Stimulated activated CD4-positive, alpha-beta T cell treated with anti-CD3 and anti-CD28 coated beads, Interleukin-2, amount 100 ng/mL, for 4 hours (primary cell): Measurements from ENCODE around the gene GAL.

ENCODE experiments used
- DNase-seq: peaks from one replicate; pipeline ENCODE4 v3.0.0-alpha.2; 2020; ENCODE audit warnings: low read depth

The GAL gene

GRCh38 chr11:68659158-68659921 is 25.0 kb upstream of the GAL start:
- DNase-seq: no peak

GRCh38 chr11:68660066-68660810 is 24.1 kb upstream of the GAL start:
- no peak for DNase-seq

DNA sequence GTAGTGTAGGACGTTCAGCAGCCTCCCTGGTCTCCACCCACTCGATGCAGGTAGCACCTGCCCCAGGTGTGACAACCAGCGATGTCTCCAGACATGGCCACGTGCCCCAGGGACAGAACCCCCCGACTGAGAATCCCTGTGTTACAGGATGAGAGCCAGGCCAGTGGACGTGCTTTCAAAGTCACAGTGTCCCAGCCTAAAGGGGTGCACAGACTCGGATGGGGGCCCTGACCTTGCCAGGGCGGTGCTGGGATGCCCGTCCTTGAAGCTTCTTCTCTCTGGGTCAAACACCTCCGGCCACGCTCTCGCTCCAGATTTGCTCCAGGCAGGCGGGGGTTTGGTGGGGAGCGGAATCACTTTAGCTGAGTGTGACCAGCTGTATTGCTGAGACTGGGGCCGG is 23.3 kb upstream of the GAL start:
- DNase-seq: no peak

GRCh38 chr11:68661697-68662603 is 22.4 kb upstream of the GAL start:
- no peak for DNase-seq

GRCh38 chr11:68663482-68664010 is 20.8 kb upstream of the GAL start:
- DNase-seq: no peak

DNA sequence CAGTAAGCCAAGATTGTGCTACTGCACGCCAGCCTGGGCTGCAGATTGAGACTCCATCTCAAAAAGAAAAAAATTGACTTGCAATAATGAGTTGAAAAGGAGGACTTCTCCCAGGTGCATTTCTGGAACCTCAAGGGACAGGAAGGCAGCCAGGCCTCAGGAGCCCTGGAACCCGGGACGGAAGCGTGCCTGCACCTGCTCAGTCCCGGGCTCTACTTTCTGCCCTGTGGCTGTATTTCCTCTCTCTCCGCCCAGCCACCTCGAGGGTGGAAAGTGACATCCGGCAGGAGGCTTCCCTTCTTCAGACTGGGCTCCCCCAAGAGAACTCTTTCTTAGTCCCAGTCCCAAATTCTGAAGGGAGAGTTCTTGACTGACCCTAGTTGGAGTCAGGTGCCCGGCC is 20.2 kb upstream of the GAL start:
- DNase-seq: no peak

GRCh38 chr11:68664906-68665305 is 19.4 kb upstream of the GAL start:
- DNase-seq: no peak

DNA sequence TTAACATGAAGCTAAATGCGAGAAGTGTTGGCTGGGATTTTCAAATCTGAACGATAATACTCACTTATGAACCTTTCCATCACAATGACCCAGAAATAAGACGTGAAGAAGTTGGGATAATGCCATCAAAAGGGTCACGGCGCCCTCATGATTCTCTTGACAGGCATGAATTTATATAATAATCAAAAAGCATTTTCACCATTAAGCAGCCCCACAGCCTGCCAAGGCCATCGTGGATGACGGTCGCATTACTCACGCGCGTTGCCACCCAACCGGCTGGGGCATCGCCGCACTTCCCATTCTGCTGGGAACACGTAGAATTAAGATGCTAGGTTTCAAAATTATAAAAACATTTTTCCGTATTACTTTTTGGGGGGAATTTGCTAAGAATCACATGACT is 18.9 kb upstream of the GAL start:
- DNase-seq: no peak

- no peak for DNase-seq
Measured at GRCh38 chr11:68666849-68667248, 17.5 kb upstream of the GAL start.

GRCh38 chr11:68667511-68668500 is 16.5 kb upstream of the GAL start:
- DNase-seq: no peak

- DNase-seq: no peak
Measured at GRCh38 chr11:68669301-68670090, 14.8 kb upstream of the GAL start.

GRCh38 chr11:68670208-68670992 is 13.9 kb upstream of the GAL start:
- DNase-seq: no peak

DNA sequence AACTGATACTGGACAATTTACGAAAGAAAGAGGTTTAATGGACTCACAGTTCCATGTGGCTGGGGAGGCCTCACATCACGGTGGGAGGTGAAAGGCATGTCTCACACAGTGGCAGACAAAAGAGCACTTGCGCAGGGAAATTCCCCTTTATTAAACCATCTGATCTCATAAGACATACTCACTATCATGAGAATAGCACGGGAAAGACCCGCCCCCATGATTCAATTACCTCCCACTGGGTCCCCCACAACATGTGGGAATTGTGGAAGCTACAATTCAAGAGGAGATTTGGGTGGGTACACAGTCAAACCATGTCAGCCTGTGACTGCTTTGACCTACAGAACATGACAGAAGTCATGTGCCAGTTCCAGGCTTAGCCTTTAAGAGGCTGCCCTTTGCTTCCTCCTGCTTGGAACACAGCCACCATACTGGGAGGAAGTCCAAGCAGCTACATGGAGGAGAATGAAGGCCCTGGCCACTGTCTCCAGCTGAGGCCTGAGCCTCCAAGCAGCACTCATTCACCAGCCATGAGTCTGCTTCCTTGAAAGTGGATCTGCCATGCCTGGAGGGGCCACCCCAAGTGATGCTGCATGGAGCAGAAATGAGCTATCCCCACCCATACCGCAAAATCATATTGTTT is 10.9 kb upstream of the GAL start:
- no peak for DNase-seq

- no peak for DNase-seq
Measured at GRCh38 chr11:68673991-68674390, 10.4 kb upstream of the GAL start.

DNA sequence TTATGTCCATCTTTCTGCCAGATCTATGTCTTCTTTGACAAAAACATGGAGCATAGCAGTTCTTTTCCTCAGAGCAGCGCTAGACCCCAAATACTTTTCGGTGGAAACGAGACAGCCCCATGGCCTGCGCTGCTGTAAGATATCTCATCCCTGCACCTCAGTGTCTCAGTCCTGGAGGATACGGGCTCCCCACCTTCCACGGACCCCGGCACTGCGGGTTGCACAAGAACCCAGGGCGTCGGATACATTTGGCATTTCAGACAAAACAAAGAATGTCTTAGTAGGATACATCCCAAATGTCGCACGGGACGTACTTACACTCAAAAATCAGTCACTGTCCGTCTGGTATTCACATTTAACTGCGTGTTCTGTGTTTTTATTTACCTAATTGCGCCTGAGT is 9.9 kb upstream of the GAL start:
- DNase-seq: no peak

DNA sequence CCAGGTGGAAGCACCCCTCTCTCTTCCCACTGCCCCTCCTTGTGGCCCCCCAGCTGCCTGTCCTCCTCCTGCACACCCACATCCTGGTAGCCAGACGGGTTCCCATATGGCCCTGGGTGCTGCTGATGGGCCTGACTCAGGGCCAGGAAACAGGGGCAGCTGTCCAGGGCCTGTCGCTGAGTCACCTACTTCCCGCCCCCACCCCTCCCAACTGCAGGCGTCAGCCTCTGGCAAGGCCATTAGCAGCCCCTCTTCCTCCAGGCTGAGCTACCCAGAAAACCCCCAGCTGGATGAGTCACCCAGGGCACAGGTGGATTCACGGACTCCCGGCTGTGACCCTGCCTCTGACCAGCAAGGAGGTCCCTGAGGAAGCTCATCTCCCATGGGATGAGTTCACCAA is 6.9 kb upstream of the GAL start:
- DNase-seq: no peak

- DNase-seq: no peak
Measured at GRCh38 chr11:68678031-68678441, 6.3 kb upstream of the GAL start.

DNA sequence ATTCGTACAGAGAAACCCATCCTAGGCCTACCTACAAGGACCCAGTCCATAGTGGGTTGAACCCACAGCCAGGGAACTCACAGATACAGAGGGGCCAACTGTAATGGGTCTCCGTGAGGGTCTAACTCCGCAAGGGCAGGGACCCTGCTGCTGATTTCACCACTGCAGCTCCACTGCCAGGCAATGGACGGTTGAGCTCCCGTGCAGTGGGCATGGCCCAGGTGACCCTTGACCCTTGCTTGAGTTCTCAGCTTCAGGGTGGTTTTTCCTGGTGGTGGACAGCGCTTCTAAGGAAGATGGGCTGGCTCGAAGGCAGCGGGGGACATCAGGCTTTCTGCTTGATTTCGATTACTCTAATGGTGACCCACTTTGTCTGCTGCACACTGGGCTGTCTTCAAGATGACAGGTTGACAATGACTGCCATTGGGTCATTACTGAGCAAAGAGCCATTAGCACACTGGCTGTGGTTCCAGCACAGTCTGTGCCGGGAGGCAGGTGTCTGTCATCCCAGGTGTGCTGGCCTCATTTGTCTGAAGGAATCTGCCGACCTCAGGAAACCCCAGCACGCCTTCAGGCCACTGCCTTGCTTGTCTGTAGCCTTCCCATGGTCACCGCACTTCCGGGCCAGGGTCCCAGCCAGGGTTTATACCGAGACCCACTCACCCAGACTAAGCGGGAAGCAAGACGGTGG is 3.7 kb upstream of the GAL start:
- no peak for DNase-seq
